ENCODE measurements around the gene RALGAPA1. TPM values are rescaled to one million over a fixed set of nuclear protein-coding genes. Genes with fewer than 3 reads are reported as not detected.

Gene RALGAPA1
- polyA plus RNA-seq, 1 of the 3 experiments (the other 2 are of a cell fraction): 3.6 TPM

DNA sequence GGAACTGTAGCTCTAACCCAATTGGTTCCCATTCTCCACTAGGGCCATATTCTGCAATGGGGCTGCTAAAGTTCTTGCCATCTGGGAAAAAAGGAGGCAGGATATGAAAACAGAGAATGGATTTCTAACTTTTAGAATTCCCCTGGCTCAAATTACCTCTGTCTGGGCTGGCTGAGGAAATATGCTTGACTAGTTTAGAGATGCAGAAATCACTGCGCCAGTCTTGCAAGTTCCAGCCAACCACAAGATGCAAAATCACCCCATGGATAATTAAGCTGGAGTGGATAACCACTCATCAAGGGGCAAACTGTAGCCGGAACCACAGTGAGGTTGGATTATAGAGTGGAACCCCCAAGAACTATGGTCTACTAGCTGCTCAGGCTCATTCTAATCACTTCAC is 126.3 kb downstream of the RALGAPA1 start:
- no peaks in the 10 kb centered on the region; a peak in 1 of 4 replicates for H3K4me1 ChIP-seq (ENCODE audit: control insufficient read depth in 1 of 2, insufficient read depth in 2 of 2, low read depth in 1 of 2, low read length in 1 of 2)
- CTCF ChIA-PET: interaction anchor here (1.1 to 5.3 kb wide), 2 partner anchors 146 to 540 kb away, joined by 3 to 29 read pairs; no protein-coding TSS in a partner anchor

More for the DNA sequence above, 126.3 kb downstream of the RALGAPA1 start:
- H3F3A ChIP-seq (replicated peaks; ENCODE audit: insufficient read depth): peaks cover 4% of the 10 kb centered on the region
- POLR2A ChIA-PET: no interaction called here
- WGBS (ENCODE audit: low lambda C conversion rate): 92% methylated on average over 2 of the region's 2 CpGs
- TF ChIP-seq, protein P1, sequence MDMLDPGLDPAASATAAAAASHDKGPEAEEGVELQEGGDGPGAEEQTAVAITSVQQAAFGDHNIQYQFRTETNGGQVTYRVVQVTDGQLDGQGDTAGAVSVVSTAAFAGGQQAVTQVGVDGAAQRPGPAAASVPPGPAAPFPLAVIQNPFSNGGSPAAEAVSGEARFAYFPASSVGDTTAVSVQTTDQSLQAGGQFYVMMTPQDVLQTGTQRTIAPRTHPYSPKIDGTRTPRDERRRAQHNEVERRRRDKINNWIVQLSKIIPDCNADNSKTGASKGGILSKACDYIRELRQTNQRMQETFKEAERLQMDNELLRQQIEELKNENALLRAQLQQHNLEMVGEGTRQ (IDR thresholded peaks at IDR 0.05; ENCODE audit: borderline replicate concordance, low read depth, low read length): no peak
- no peak for TF ChIP-seq TAF1 (IDR thresholded peaks at IDR 0.05; ENCODE audit: borderline replicate concordance, low read depth, low read length)
- no peak for TF ChIP-seq RCOR1 (IDR thresholded peaks at IDR 0.05; ENCODE audit: low read length)
- TF ChIP-seq EZH2phosphoT487 (IDR thresholded peaks at IDR 0.05; ENCODE audit: borderline replicate concordance, low read depth): no peak
- TF ChIP-seq FOXJ3 (CRISPR knock-in tag; IDR thresholded peaks at IDR 0.05): no peak
- TF ChIP-seq, protein P2, sequence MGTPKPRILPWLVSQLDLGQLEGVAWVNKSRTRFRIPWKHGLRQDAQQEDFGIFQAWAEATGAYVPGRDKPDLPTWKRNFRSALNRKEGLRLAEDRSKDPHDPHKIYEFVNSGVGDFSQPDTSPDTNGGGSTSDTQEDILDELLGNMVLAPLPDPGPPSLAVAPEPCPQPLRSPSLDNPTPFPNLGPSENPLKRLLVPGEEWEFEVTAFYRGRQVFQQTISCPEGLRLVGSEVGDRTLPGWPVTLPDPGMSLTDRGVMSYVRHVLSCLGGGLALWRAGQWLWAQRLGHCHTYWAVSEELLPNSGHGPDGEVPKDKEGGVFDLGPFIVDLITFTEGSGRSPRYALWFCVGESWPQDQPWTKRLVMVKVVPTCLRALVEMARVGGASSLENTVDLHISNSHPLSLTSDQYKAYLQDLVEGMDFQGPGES (IDR thresholded peaks at IDR 0.05; ENCODE audit: low read depth, low read length): no peak
- TF ChIP-seq EP300 (IDR thresholded peaks at IDR 0.05; ENCODE audit: borderline replicate concordance in 1 of 2, low read depth in 1 of 2, low read length in 1 of 2): no peak
- no peak for TF ChIP-seq MXI1 (IDR thresholded peaks at IDR 0.05; ENCODE audit: low read depth, low read length)
- TF ChIP-seq, protein P3, sequence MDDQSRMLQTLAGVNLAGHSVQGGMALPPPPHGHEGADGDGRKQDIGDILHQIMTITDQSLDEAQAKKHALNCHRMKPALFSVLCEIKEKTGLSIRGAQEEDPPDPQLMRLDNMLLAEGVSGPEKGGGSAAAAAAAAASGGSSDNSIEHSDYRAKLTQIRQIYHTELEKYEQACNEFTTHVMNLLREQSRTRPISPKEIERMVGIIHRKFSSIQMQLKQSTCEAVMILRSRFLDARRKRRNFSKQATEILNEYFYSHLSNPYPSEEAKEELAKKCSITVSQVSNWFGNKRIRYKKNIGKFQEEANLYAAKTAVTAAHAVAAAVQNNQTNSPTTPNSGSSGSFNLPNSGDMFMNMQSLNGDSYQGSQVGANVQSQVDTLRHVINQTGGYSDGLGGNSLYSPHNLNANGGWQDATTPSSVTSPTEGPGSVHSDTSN (IDR thresholded peaks at IDR 0.05): no peak
- no peak for TF ChIP-seq JUND (IDR thresholded peaks at IDR 0.05)
- TF ChIP-seq YY1 (IDR thresholded peaks at IDR 0.05; ENCODE audit: low read depth): no peak
- TF ChIP-seq, protein P4, sequence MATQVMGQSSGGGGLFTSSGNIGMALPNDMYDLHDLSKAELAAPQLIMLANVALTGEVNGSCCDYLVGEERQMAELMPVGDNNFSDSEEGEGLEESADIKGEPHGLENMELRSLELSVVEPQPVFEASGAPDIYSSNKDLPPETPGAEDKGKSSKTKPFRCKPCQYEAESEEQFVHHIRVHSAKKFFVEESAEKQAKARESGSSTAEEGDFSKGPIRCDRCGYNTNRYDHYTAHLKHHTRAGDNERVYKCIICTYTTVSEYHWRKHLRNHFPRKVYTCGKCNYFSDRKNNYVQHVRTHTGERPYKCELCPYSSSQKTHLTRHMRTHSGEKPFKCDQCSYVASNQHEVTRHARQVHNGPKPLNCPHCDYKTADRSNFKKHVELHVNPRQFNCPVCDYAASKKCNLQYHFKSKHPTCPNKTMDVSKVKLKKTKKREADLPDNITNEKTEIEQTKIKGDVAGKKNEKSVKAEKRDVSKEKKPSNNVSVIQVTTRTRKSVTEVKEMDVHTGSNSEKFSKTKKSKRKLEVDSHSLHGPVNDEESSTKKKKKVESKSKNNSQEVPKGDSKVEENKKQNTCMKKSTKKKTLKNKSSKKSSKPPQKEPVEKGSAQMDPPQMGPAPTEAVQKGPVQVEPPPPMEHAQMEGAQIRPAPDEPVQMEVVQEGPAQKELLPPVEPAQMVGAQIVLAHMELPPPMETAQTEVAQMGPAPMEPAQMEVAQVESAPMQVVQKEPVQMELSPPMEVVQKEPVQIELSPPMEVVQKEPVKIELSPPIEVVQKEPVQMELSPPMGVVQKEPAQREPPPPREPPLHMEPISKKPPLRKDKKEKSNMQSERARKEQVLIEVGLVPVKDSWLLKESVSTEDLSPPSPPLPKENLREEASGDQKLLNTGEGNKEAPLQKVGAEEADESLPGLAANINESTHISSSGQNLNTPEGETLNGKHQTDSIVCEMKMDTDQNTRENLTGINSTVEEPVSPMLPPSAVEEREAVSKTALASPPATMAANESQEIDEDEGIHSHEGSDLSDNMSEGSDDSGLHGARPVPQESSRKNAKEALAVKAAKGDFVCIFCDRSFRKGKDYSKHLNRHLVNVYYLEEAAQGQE (IDR thresholded peaks at IDR 0.05; ENCODE audit: low read depth, low read length): no peak
- TF ChIP-seq, protein P5, sequence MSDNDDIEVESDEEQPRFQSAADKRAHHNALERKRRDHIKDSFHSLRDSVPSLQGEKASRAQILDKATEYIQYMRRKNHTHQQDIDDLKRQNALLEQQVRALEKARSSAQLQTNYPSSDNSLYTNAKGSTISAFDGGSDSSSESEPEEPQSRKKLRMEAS (IDR thresholded peaks at IDR 0.05; ENCODE audit: low read depth): no peak
- TF ChIP-seq, protein P6, sequence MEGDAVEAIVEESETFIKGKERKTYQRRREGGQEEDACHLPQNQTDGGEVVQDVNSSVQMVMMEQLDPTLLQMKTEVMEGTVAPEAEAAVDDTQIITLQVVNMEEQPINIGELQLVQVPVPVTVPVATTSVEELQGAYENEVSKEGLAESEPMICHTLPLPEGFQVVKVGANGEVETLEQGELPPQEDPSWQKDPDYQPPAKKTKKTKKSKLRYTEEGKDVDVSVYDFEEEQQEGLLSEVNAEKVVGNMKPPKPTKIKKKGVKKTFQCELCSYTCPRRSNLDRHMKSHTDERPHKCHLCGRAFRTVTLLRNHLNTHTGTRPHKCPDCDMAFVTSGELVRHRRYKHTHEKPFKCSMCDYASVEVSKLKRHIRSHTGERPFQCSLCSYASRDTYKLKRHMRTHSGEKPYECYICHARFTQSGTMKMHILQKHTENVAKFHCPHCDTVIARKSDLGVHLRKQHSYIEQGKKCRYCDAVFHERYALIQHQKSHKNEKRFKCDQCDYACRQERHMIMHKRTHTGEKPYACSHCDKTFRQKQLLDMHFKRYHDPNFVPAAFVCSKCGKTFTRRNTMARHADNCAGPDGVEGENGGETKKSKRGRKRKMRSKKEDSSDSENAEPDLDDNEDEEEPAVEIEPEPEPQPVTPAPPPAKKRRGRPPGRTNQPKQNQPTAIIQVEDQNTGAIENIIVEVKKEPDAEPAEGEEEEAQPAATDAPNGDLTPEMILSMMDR (IDR thresholded peaks at IDR 0.05): no peak
- TF ChIP-seq, protein P7, sequence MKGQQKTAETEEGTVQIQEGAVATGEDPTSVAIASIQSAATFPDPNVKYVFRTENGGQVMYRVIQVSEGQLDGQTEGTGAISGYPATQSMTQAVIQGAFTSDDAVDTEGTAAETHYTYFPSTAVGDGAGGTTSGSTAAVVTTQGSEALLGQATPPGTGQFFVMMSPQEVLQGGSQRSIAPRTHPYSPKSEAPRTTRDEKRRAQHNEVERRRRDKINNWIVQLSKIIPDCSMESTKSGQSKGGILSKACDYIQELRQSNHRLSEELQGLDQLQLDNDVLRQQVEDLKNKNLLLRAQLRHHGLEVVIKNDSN (IDR thresholded peaks at IDR 0.05; ENCODE audit: borderline replicate concordance, low read depth): no peak
- no peak for TF ChIP-seq NRF1 (IDR thresholded peaks at IDR 0.05; ENCODE audit: low read depth, low read length)
- no peak overlapping the region for H3K4me2 ChIP-seq
- no peaks in the 10 kb centered on the region for H3K79me2 ChIP-seq (ENCODE audit: insufficient read depth)
- H2AFZ ChIP-seq (ENCODE audit: low read depth): no peak overlapping the region
- no peak for DNase-seq
- no peak overlapping the region; a peak in 1 of 4 replicates for H3K27ac ChIP-seq (ENCODE audit: low read depth in 2 of 2, low read length in 1 of 2)
- no peaks in the 10 kb centered on the region for H3K27me3 ChIP-seq (ENCODE audit: insufficient read depth)
- H3K4me3 ChIP-seq (ENCODE audit: low read depth in 2 of 2, low read length in 1 of 2): no peak overlapping the region
- H3K36me3 ChIP-seq (replicated peaks in 1 of 2; ENCODE audit: control insufficient read depth in 1 of 2, insufficient read depth in 2 of 2, low read length in 1 of 2): peaks cover 4 to 20% of the 10 kb centered on the region in 2 experiments
- no peaks in the 10 kb centered on the region for H3K9me3 ChIP-seq
- H4K20me1 ChIP-seq (ENCODE audit: insufficient read depth): no peaks in the 10 kb centered on the region
- H3K9me2 ChIP-seq: no peaks in the 10 kb centered on the region; the same call in 1 of the 2 replicates
- H3K9ac ChIP-seq: no peak overlapping the region
